Measurements from ENCODE around the gene RIOK1.
"Not testable (repeated sequence)": the region's sequence is repeated elsewhere in the genome, so short reads cannot be mapped to it uniquely, and the experiment has no call there.

Gene RIOK1

DNA sequence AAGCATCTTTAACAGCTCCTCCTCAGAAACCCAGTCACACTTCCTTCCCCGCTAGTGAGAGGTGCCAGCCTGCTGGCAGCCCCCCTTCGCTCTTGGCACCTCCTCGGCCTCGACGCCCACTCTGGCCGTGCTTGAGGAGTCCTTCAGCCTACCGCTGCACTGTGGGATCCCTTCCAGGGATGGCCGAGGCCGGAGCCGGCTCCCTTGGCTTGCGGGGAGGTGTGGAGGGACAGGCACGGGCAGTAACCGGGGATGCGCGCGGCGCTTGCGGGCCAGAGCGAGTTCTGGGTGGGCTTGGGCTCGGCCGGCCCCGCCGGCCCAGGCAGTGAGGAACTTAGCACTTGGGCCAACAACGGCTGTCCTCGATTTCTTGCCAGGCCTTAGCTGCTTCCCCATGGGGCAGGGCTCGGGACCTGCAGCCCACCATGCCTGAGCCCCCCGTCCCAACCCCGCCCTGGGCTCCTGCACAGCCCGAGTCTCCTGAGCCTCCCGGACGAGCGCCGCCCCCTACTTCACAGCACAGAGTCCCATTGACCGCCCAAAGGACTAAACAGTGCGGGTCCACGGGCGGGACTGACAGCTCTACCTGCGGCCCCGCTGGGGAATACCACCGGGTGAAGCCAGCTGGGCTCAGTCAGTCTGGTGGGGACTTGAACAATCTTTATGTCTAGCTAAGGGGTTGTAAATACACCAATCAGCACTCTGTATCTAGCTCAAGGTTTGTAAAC, 51.6 kb downstream of the RIOK1 start:
- DNase-seq (ENCODE audit: low read depth), result no peak

DNA sequence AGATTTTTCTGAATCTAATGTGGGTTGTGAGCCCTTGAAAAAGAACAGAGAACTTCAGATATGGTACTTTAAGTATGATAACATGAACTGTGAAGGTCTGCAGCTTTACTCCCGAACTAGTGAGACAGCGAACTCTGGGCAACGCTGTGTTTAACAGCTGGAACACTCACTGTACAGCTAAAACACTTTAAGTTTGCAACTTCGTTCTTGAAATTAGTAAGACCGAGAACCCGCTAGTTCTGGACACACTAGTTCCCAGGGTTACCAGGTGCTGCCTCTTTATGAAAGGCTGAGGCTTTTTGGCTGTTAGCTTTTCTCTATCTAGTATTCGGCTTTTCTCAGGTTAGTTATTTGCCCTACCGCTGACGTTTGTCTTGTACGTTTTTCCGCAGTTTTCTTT, 52.9 kb downstream of the RIOK1 start:
- no peak for DNase-seq (ENCODE audit: low read depth)

DNA sequence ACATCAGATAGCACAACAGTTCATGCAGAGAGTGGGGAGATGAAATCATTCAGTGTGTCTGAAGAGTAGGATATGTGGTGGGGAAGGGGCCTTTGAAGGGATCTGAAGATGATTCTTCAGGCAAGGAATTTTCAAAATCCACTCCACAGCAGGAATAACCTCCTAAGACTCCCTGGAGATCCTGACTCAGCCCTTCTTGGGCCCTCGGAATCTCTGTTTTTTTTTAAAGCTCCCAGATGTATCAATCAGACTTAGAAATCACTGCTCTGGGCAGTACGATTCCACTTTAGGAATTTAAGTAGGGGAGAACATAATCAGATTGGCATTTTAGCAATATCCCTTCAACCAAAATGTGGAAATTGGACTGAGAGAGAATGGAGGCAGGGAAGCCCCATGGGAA, 55.5 kb downstream of the RIOK1 start:
- no peak for DNase-seq (ENCODE audit: low read depth)

DNA sequence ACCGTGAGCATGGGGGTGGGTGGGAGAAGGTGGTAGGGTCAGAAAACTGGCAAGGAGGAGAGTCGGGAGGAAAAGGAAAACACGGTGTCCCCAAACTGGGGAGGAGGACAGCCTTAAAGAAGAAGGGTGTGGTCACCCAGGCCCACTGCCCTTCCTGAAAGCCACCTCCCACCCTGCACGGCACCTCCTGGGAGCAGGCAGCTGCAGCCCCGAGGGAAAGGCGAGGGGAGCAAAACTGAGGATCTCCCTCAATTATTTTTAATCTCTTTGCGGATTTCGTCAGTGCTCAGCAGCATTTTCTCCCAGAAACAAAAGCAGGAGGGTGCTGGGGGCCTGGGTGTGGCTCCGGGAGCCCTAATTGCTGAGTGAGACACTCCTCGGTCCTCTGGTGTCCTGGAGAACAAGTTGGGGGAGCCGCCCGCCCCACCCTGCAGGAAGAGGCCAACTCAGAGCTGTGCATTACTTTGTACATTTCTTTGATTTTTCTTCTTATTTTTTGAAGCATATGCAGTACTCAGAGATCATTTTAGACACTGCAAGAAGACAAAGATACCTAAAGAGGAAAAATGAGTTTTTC, 56.4 kb downstream of the RIOK1 start:
- DNase-seq (ENCODE audit: low read depth), result no peak

DNA sequence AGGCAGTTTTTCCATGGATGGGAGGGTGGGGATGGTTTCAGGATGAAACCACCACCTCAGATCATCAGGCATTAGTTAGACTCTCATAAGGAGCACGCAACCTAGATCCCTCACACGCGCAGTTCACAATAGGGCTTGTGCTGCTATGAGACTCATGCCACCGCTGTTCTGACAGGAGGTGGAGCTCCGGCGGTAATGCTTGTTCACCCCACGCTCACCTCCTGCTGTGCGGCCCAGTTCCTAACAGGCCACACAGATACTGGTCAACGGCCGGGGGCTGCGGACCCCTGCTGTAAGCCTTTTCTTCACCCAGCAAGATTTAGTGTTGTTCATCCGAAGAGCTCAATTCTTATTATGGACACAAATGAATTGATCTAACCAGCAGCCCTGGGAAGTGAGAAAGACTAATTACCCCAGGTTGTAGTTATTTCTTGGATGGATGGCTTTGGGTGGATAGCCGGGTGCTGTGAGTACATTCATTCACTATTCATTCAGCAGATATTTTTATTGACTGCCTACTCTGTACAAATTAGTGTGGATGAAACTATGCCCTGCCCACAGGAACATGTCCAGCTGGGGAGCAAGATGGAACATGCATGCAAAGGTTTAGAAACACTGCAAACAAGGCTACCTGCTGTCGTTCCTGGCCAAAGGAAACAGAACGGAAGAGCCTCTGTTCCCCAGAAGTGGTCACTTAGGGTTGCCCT, 57.2 kb downstream of the RIOK1 start:
- no peak for DNase-seq (ENCODE audit: low read depth)

DNA sequence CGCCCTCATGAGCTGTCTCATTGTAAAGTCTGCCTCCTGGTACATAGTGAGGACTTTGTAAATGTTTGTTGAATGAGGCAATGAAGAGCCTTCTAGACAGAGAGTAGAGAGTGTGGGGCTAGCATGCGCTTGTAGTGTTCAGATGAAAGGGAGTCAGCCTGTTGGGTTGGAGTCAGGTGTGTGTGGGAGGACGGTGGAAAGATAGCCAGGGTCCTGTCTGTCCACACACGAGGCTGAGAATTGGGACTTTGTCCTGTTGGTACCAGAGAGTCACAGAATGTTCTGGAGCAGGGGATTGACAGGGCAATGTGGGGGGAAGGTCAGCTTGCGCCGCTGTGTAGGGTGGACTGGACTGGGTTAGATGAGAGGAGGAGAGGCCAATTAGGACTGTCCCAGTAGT, 58.6 kb downstream of the RIOK1 start:
- no peak for DNase-seq (ENCODE audit: low read depth)

DNA sequence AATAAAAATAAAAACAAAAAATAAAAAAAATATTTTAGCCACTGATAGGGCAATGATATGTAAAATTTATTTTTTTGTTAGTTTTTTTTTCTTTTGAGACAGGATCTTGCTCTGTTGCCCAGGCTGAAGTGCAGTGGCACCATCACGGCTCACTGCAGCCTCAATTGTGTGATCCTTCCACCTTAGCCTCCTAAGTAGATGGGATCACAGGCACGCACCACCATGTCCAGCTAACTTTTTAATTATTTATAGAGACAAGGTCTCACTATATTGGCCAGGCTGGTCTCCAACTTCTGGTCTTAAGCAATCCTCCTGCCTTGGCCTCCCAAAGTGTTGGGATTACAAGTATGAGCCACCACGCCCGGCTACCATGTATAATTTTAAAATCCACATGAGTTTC, 59.4 kb downstream of the RIOK1 start:
- DNase-seq (ENCODE audit: low read depth), result no peak

DNA sequence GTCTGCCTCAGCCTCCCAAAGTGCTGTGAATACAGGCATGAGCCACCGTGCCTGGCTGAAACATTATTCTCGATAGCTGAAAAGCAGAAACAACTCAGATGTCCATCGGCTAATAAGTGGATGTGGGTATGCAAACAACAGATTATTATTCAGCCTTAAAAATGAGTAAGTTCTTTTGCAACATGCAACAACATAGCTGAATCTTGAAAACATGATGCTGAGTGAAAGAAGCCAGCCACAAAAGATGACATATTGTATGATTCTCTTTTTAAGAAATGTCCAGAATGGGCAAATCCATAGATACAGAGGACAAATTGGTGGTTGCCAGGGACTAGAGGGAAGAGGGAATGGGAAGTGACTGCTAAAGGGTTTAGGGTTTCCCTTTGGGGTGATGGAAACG, 61.7 kb downstream of the RIOK1 start:
- DNase-seq (ENCODE audit: low read depth), result no peak

DNA sequence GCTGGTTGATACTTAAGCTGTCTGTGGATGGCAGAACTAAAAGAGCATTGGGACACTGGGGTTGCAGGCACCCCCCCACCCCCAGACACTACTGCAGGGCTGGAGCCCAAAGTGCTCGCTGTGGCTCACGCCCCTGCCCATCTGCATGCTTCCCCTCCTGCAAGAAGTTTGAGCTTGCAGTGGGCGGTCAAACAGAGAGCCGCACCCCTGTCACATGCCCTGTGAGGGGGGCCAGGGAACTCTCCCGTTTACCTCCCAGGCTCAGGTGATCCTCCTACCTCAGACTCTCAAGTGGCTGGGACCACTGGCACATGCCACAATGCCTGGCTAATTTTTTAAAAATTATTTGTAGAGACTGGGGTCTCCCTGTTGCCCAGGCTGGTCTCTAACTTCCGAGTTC, 63.3 kb downstream of the RIOK1 start:
- DNase-seq (ENCODE audit: low read depth), result no peak

DNA sequence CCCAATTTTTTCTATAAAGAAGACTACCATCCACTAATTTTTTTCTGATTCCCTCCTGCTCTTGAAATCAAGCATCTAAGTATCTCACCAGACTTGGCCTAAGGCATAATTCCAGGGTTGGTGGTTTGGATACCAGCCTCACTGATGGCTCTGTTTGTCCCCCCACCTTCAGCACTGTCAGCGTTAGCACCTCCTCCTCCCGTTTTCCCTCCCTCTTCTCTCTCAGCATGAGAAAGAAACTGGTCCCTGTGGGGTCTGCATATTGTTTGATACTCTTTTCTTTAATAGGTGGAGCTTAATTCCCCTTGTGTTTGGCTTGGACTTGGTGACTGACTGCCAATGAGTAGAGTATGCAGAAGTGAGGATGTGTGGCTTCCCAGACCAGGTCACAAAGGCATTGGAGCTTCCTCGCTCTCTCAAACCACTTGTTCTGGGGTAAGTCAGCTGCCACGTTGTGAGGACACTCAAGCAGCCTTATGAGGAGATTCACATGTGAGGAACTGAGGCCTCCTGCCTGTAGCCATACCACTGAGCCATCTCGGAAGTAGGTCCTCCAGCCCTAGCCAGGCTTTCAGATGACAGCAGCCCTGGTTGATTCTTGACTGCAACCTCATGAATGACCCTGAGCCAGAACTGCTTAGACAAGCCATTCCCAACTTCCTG, 65.2 kb downstream of the RIOK1 start:
- DNase-seq (ENCODE audit: low read depth), result no peak

DNA sequence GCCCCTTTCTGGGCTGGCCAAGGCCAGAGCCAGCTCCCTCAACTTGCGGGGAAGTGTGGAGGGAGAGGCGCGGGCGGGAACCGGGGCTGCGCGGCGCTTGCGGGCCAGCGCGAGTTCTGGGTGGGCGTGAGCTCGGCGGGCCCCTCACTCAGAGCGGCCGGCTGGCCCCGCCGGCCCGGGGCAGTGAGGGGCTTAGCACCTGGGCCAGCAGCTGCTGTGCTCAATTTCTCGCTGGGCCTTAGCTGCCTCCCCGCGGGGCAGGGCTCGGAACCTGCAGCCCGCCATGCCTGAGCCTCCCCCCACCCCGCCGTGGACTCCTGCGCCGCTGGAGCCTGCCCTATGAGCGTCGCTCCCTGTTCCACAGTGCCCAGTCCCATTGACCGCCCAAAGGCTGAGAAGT, 66.7 kb downstream of the RIOK1 start:
- DNase-seq (ENCODE audit: low read depth), result not testable (repeated sequence)

DNA sequence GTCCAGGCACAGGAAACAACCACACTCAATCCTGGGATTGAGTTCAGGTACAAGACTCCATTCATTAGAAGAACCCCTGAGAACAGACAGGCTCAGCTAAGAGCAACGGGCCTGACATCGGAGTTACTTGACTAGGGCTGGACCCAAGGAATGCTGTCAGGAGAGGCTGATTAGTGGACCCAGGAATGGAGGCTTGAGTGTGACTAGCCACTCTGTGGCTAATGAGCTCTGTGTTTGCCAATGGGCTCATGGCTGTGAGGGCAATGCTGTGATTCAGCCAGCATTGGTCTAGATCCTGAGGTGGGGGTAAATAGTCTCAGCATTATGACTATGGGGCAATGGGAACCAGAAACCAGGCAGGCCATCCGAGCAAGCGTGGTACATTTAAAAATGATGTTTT, 71.8 kb downstream of the RIOK1 start:
- DNase-seq (ENCODE audit: low read depth), result no peak

DNA sequence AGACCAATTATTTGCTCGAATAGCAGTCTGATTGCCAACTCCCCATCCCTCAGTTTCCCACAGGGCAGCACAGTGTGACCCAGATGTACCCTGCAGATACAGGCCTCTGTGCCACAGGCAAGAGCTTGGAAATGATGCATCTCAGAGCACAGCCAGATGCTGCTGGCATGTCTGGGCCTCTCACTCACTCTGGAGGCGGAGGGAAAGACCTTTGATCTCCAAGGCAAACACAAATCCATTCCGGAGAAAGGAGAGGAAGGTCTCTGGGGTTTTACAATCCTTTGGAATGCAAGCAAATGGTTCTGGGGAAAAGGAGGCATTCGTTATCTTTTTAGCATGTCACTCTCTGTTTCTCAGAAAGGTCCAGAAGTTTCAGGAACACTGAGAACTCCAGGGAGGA, 74.2 kb downstream of the RIOK1 start:
- DNase-seq (ENCODE audit: low read depth), result no peak

DNA sequence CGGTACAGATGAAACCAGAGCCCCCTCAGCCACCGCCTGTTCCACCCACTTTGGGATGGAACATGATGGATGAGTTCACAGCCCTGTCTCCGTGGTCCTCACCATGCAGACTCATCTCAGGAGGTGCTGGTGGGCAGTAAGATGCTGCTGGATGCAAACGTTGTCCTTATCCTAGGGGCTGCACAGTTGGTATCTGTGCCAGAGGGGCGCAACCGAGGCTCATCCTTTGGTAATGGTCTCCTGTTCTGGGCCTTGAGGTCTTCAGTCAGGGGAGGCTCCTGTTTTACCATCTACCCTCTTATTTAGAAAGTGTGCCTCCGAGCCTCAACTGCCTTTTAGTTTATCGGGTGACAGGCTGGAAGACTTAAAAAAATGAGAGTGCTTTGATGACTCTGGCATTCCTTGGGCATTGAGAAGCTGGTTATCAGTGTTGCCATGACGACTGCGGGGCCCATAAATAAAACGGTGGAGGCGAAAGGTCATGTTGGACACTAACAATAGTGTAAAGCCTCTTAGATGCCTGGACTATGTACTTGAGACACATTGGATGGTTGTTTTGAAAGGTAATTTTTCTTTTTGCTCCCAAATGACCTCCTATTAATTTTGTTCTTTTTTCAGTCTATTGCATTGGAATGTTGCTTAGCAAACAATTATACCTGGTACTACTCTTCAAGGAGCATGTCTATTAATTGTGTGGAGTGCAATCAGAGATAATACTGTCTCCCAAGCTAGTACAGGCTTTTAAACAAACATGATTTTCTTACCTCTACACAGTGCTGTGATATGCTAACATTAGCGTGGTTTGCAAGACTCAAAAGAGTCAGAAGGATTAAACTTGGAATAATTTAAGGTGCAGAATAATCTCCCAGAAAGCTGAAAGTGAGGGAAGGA, 77.6 kb downstream of the RIOK1 start:
- DNase-seq (ENCODE audit: low read depth), result no peak

Measured in iris pigment epithelial cell (primary cell).